ENCODE measurements around the gene CD302.
"Not testable (repeated sequence)": the region's sequence is repeated elsewhere in the genome, so short reads cannot be mapped to it uniquely, and the experiment has no call there.

Gene CD302

GRCh38 chr2:159744363-159744762 lies 53.6 kb downstream of the CD302 start:
- no peak for DNase-seq

GRCh38 chr2:159742846-159743245 lies 55.2 kb downstream of the CD302 start:
- no peak for DNase-seq

- DNase-seq, result no peak
Observed at GRCh38 chr2:159738509-159739390, 59.3 kb downstream of the CD302 start.

- no peak for DNase-seq
Observed at GRCh38 chr2:159737917-159738296, 60.1 kb downstream of the CD302 start.

- no peak for DNase-seq
Observed at GRCh38 chr2:159737292-159737916, 60.6 kb downstream of the CD302 start.

GRCh38 chr2:159736048-159736447 lies 62.0 kb downstream of the CD302 start:
- no peak for DNase-seq

GRCh38 chr2:159735648-159736047 lies 62.4 kb downstream of the CD302 start:
- DNase-seq, result no peak

- no peak for DNase-seq
Observed at GRCh38 chr2:159728629-159729028, 69.4 kb downstream of the CD302 start.

- no peak for DNase-seq
Observed at GRCh38 chr2:159725713-159726112, 72.3 kb downstream of the CD302 start.

- DNase-seq, result not testable (repeated sequence)
Observed at GRCh38 chr2:159724795-159725572, 73.0 kb downstream of the CD302 start.

- no peak for DNase-seq
Observed at GRCh38 chr2:159722580-159722979, 75.4 kb downstream of the CD302 start.

GRCh38 chr2:159720676-159721075 lies 77.3 kb downstream of the CD302 start:
- DNase-seq, result no peak

All from cortex of kidney (tissue), 1 donor.